Neutrophil (primary cell): ENCODE measurements around the gene SLC7A11.

Source experiments
- H3K27ac ChIP-seq: fragments of 200-600 bp; sonication (generic); 2 replicates; pipeline ENCODE4 v1.5.1; 2016; ENCODE audit warnings: mild to moderate bottlenecking, moderate library complexity
- H3K27me3 ChIP-seq: fragments of 200-600 bp; sonication (generic); 2 replicates; pipeline ENCODE4 v1.6.0; 2016; ENCODE audit warnings: mild to moderate bottlenecking
- H3K36me3 ChIP-seq: fragments of 200-600 bp; sonication (generic); 2 replicates; pipeline ENCODE4 v1.5.1; 2017
- H3K4me1 ChIP-seq, 2 experiments: fragments of 200-600 bp in 1 of 2; sonication (generic) in 1 of 2; 1 replicate in 1 of 2; 2 replicates in 1 of 2; pipeline versions ENCODE4 v1.5.1 to v1.6.1; 2013 to 2016; ENCODE audit warnings: low read depth in 1 of 2, low read length in 1 of 2, mild to moderate bottlenecking in 1 of 2, moderate library complexity in 1 of 2; ENCODE audit not compliant: control insufficient read depth in 1 of 2, insufficient read depth in 1 of 2
- H3K4me3 ChIP-seq, 2 experiments: fragments of 200-600 bp in 1 of 2; sonication (generic) in 1 of 2; 1 replicate in 1 of 2; 2 replicates in 1 of 2; pipeline ENCODE4 v1.5.1; 2013 to 2016; ENCODE audit warnings: low read depth in 1 of 2, low read length in 1 of 2, mild to moderate bottlenecking in 1 of 2, moderate library complexity in 1 of 2
- H3K9me3 ChIP-seq: fragments of 200-600 bp; sonication (generic); 2 replicates; pipeline ENCODE4 v1.5.1; 2016
- CTCF ChIP-seq: fragments of 200-600 bp; sonication (generic); IDR thresholded peaks from 2 replicates; pipeline ENCODE4 v1.5.1; 2016; ENCODE audit warnings: antibody characterized with exemption

SLC7A11 gene

GRCh38 chr4:138232364-138232763 is 9.8 kb downstream of the SLC7A11 start:
- H3K4me1 ChIP-seq = no peaks in the 10 kb centered on the region

DNA sequence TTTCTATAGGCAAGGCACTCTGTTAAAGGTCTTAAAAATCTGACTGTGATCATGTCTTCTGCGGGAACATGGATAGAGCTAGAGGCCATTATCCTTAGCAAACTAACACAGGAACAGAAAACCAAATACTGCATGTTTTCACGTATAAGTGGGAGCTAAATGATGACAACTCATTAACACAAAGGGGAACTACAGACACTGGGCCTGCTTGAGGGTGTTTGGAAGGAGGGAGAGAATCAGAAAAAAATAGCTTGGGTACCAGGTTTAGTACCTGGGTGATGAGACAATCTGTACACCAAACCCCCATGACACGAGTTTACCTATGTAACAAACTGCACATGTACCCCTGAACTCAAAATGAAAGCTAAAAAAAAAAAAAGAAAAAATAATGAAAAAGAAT is 12.1 kb downstream of the SLC7A11 start:
- H3K36me3 ChIP-seq = no peaks in the 10 kb centered on the region
- H3K27ac ChIP-seq = no peak overlapping the region
- no peaks in the 10 kb centered on the region for H3K9me3 ChIP-seq
- no peak overlapping the region for H3K4me3 ChIP-seq
- no peaks in the 10 kb centered on the region for H3K4me1 ChIP-seq
- TF ChIP-seq CTCF = no peak
- no peaks in the 10 kb centered on the region for H3K27me3 ChIP-seq

More at GRCh38 chr4:138232364-138232763, 9.8 kb downstream of the SLC7A11 start:
- Histone ChIP-seq H3K9me3 (no peaks in the 10 kb centered on the region), H3K36me3 (no peaks in the 10 kb centered on the region), H3K27ac (no peak overlapping the region), H3K27me3 (no peaks in the 10 kb centered on the region), H3K4me3 (no peak overlapping the region)
- no peak for TF ChIP-seq CTCF

DNA sequence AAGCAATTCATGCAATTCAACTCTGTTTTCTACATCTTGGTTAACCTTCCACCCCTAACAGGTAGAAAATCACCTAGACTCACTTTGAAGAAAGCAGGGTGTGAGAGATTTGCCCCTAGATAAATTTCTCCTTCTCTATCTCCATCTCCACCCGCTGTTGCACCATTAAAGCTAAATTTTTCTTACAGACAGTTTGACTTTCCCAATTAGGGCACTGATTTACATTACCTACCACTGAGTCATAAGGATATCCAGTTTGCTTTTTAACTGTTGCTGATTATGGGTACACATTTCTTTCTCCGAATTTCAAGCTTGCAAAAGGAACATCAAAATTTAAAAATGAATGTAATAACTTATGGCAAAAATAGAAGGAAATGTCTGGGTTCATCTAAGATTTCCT is 13.0 kb downstream of the SLC7A11 start:
- Histone ChIP-seq H3K27me3 (no peaks in the 10 kb centered on the region), H3K27ac (no peak overlapping the region), H3K9me3 (no peaks in the 10 kb centered on the region), H3K4me3 (no peak overlapping the region), H3K36me3 (no peaks in the 10 kb centered on the region), H3K4me1 (no peaks in the 10 kb centered on the region)
- no peak for TF ChIP-seq CTCF

- Histone ChIP-seq H3K36me3 (no peaks in the 10 kb centered on the region), H3K27ac (no peak overlapping the region), H3K27me3 (no peaks in the 10 kb centered on the region), H3K9me3 (no peaks in the 10 kb centered on the region), H3K4me1 (no peaks in the 10 kb centered on the region), H3K4me3 (no peak overlapping the region)
- no peak for TF ChIP-seq CTCF
These were observed 15.8 kb downstream of the SLC7A11 start for GRCh38 chr4:138226351-138226750.

- no peak for TF ChIP-seq CTCF
- no peaks in the 10 kb centered on the region for H3K36me3 ChIP-seq
- H3K4me3 ChIP-seq = no peak overlapping the region
- H3K9me3 ChIP-seq = no peaks in the 10 kb centered on the region
- H3K27me3 ChIP-seq = no peaks in the 10 kb centered on the region
- H3K4me1 ChIP-seq = no peaks in the 10 kb centered on the region
- H3K27ac ChIP-seq = no peak overlapping the region
These were observed 16.7 kb downstream of the SLC7A11 start for GRCh38 chr4:138225477-138225876.

GRCh38 chr4:138224614-138225013 is 17.5 kb downstream of the SLC7A11 start:
- no peak overlapping the region for H3K27ac ChIP-seq
- no peaks in the 10 kb centered on the region for H3K4me1 ChIP-seq
- no peaks in the 10 kb centered on the region for H3K27me3 ChIP-seq
- H3K4me3 ChIP-seq = no peak overlapping the region
- H3K9me3 ChIP-seq = no peaks in the 10 kb centered on the region
- TF ChIP-seq CTCF = no peak
- no peaks in the 10 kb centered on the region for H3K36me3 ChIP-seq
